Inflammatory macrophage treated with lipopolysaccharide for 1 hour (primary cell): ENCODE data around the gene HTR4.
"Not testable (repeated sequence)": the region's sequence is repeated elsewhere in the genome, so short reads cannot be mapped to it uniquely, and the experiment has no call there.

ENCODE experiments used
- DNase-seq, 2 donors: peaks; one replicate each; pipeline ENCODE4 v3.0.0-alpha.2; 2020 to 2022

Gene HTR4, protein sequence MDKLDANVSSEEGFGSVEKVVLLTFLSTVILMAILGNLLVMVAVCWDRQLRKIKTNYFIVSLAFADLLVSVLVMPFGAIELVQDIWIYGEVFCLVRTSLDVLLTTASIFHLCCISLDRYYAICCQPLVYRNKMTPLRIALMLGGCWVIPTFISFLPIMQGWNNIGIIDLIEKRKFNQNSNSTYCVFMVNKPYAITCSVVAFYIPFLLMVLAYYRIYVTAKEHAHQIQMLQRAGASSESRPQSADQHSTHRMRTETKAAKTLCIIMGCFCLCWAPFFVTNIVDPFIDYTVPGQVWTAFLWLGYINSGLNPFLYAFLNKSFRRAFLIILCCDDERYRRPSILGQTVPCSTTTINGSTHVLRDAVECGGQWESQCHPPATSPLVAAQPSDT

DNA sequence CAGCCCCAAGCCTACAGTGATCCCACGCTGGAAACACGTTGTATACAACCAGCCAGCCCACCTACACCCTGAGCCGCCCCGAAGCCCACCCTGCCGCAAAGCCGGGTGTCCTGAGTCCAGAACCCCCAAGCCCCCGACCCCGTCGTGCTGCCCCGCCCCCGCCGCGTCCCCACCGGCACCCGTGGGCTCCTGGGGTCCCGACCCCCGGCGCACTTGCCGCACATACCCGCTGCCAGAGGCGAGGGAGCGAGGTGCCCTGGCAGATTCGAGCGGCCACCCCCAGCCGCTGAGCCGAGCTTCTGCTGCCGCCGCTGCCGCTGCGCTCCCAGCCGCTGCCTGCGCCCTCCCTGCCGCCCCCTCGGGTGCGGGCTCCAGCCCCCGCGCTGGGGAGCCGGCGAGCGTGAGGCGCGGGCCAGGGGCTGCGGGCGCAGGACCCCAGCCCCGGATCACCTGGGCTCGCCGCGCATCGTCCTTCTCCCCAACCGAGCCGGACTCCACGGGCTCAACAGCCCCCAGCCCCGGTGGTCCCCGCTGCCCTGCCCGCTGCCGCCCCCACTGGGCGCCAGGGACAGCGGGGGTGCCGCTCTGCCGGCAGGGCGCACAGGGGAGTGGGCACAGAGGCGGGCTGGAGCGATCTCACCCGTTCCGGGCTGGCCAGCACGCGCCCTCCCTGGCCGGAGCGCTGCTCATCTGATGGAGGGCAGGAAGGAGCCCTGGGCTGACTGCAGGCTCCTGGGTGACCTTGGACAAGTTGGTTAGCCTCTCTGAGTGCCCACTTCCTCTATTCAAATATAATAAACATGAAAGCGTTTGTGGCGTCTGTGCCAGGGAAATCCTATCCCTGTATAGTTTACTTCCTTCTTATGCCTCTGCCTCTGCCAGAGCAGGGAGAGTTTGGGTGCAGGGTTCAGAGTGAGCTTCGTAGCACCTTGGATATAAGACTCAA lies at the start of gene HTR4:
Gene HTR4 (minus strand): TSS at position 692 of the 946 bp plus-strand sequence. CDS start 17,513 bp downstream, outside the sequence.
- no peak for DNase-seq

DNA sequence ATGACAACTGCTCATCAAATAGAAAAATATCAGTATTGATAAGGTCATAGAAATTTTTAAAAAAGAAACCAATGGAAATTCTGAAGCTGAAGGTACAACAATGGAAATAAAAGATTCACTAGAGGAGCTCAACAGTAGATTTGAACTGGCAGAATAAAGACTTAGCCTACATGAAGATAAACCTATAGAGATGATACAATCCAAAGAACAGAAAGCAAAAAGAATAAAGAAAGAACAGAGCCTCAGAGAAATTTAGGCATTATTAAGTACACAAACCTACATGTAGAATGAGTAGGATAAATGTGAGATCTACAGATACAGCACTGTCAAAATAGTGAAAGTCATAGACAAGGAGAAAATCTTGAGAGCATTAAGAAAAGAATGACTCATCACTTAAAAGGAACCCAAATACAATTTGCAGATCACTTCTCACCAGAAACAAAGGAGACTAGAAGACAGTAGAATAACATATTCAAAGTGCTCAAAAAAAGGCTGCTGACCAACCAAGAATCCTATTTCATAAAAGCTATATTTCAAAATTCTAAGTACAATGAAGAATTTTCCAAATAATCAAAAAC lies 47.8 kb upstream of the HTR4 start:
- DNase-seq = no peak

DNA sequence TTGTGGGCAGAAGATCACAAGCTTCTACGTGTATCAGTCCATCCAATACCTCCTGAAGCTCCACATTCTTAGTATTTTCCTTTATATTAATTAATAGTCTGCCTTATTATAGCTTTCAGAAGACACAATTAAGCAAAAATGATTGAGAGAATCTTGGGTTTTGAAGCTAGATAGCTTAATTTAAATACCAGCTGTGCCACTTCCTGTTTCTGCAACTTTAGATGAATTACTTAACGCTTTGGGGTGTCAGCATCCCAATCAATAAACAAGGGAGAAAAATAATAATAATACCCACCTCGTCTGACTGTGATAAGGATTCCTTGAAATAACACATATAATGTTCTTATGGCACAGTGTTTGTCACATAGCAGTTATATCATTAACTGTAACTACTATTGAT lies 44.7 kb upstream of the HTR4 start:
- peak in 1 of 2 donors; percentile 3 for DNase-seq

DNA sequence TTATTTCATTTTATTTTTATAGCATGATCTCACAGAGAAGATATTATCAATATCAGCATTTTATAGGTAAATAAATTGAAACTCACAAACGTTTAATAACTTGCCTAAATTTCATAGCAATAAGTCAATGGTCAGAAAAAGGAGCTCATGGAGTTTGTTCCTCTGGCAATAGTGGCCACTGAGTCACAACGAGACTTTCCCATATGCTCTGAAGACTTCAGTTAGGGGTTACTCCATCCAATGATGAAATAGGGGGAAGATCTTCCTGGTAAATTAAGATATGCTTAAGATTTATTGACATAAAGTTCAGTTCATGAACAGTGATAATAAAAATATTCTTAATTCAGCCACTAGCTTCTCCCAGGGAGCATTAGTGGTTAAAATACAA lies 43.5 kb upstream of the HTR4 start:
- no peak for DNase-seq

DNA sequence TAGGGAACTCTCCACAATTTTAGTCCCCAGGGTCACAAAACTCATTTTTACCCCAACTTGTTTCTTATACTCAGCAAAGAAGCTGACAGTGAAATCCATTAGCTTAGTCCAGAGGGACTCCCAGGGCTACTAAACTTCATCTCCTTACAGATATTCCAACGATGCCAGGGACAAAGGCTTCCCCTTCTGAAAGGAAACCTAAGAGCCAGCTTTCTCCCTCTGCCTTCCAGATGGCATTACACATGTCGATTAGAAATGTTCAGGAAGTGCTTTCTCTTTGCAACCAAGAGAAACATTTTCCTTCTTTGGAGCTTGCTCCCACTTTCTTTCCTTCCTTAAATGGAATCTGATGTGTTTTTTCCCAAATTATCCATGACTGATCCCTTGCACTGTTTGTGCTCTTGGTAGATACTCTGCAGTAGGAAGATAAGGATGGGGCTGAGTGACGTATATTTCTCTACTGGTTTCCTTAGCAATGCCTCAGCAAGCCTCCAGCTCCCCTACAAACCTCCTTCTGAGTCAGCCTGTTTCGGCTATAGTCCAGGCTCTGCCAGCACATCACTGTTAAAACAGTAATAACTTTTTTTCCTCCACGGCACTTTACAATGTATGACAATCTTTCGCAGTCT lies 43.0 kb upstream of the HTR4 start:
- DNase-seq = no peak

DNA sequence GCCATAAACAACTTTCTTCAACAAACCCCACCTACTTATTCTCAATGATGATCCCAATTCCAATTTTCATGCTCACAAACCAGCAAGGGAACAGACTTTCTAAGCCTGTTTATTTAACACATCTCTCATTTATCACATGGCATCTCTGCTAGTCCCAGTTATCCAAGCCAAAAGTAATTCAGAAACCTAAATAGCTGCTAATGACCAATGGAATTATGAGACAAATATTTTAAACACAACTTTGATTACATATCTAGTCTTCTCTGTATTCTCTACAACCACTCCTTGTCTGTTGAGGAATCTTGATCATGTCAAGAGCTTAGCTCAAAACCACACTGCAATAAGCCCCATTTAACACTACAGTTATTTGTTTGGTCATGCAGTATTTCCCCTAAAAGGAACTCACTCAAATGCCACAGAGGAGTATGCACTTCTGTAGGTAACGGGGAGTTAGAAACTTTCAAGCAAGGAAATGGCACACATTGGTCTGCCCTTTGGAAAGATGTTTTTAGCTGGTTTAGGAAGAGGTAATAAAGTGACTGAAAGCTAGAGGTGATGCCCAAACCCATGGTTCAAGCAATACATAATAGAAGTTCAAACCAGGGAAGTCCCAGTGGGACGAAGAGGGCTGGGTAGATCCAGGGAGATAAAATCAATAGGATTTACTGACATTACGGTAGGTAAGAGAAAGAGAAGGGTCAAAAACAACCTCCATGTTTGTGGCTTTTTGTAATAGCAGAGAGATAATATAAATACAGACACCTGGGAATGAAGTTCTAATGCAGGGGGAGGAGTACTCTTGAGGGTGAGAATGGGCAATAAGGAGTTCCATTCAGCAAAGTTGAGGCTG lies 42.1 kb upstream of the HTR4 start:
- no peak for DNase-seq

DNA sequence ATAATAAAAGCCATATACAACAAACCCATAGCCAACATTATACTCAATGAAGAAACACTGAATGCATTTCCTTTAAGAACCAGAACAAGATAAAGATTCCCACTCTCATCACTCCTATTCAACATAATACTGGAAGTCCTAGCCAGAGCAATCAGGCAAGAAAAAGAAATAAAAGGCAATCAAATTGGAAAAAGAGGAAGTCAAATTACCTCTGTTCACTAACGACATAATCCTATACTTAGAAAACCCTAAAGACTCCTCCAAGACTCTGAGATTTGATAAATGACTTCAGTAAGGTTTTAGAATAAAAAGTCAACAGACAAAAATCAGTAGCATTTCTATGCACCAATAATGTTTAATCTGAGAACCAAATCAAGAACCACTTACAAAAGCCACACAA lies 36.6 kb upstream of the HTR4 start:
- no peak for DNase-seq

DNA sequence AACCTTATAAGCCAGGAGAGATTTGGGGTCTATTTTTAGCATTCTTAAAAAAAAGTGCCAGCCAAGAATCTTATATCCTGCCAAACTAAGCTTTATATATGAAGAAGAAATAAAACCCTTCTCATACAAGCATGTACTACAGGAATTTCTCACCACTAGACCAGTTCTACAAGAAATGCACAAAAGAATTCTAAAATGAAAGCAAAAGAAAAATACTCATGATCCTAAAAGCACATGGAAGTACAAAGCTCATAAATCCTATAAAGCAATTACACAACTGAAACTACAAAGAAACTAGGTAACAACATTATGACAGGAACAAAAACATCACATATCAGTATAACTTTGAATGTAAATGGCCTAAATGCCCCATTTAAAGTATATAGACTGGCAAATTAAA lies 34.5 kb upstream of the HTR4 start:
- DNase-seq = no peak

DNA sequence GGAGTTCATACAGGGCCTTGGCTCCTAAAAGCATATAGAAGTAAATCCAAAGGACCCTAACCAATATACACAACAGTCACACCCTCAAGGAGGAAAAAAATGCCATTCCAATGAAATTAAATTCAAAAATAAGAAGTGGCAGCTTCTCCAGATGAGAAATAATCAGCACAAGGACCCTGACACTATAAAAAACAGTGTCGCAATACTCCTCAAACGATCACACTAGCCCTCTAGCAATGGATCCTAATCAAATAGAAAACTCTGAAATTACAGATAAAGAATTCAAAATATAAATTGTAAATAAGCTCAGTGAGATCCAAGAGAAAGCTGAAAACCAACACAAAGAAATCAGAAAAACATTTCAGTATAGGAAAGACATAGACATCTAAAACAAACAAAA lies 33.5 kb upstream of the HTR4 start:
- no peak for DNase-seq

DNA sequence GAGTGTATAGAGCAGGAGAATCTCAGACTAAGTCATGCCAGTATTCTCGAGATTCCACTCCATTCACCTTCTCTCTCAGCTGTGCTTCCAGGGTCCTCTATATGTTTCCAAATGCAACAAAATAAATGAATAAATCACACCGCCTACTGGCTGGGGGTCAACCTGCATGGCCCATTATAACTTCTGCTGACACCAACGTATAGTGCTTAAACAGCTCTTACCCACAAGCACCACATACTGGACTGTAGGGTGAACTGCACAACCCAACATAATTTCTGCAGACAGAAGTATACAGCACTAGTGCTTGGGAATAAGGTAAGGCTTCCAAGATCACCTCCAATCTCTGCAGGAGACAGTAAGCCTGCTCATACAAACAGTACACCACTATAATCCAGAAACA lies 33.1 kb upstream of the HTR4 start:
- no peak for DNase-seq

DNA sequence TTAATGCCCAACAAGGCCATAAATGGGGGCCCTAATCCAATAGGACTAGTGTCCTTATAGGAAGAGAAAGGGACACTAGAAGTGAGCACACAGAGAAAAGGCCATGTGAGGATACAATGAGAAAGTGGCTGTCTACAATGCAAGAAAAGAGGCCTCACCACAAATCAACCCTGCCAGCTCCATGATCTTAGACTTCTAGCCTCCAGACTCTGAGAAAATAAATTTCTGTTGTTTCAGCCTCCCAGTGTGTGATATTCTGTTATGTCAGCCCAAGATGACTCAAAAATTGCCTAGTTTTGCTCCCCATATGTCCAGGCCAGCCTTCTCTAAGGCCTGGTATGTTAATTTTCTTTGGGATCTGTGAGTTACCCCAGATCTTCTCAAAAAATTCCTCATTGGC lies 32.3 kb upstream of the HTR4 start:
- no peak for DNase-seq

DNA sequence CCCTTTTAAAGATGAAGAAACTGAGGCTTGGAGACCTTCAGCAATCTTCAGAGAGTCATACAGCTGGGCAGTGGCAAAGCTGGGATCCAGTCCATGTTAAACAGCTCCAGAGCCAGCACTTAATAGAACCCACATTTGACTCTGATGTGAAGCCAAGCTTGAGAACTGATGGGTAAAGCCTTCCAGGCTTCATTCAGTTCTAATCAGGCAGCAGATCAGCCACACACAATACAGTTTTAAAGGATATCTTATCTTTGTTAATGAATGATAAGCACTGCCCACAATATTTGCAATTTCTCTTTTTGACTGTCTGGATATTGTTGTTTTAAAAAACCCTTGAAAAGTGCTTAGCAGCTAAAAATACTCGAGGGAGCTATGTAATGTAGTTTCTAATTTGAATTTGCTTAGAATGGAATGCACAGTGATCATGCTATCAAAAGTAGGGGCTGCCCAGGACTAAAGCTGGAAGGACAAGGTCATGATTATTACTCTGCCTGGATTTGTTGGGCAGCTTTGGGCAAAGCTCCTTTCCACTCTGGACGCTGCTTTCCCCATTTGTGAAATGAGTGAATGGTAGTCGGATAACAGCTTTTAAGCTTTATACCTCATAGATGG lies 31.3 kb upstream of the HTR4 start:
- no peak for DNase-seq

DNA sequence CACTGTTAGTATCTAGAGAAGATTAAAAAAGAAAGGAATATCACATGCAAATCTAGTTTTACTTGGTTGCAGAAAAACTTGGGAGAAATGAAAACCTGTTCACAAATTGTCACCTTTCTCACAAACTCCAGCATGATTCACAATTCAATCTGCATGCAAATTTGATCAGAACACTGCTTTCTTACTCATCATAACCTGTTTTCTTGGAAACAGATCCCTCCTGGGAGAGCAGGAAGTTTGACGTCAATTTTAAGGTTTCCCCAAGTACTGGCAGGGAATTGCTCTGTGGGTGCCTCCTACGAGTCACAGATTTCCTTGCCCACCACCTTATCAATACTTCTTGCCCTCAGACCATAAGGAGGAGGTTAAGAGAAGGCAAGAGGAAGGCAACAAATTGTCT lies 30.2 kb upstream of the HTR4 start:
- no peak for DNase-seq

DNA sequence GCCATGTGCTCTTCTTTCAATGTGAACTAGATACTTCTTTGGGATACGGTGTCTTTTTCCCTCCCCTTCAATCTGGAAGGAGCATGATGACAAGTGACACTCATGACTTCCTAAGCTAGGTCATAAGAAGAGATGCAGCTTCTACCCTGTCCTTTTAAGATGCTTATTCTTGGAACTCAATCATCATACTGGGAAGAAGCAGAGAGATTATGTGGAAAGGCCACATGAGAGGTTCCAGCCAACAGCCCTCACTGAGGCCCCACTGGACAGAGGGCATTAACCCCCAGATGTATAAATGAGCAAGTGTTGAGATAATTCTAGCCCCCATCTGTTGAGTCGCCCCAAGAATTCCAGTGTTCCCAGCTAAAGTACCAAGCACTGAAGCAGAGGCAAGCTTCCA lies 29.3 kb upstream of the HTR4 start:
- DNase-seq = no peak

DNA sequence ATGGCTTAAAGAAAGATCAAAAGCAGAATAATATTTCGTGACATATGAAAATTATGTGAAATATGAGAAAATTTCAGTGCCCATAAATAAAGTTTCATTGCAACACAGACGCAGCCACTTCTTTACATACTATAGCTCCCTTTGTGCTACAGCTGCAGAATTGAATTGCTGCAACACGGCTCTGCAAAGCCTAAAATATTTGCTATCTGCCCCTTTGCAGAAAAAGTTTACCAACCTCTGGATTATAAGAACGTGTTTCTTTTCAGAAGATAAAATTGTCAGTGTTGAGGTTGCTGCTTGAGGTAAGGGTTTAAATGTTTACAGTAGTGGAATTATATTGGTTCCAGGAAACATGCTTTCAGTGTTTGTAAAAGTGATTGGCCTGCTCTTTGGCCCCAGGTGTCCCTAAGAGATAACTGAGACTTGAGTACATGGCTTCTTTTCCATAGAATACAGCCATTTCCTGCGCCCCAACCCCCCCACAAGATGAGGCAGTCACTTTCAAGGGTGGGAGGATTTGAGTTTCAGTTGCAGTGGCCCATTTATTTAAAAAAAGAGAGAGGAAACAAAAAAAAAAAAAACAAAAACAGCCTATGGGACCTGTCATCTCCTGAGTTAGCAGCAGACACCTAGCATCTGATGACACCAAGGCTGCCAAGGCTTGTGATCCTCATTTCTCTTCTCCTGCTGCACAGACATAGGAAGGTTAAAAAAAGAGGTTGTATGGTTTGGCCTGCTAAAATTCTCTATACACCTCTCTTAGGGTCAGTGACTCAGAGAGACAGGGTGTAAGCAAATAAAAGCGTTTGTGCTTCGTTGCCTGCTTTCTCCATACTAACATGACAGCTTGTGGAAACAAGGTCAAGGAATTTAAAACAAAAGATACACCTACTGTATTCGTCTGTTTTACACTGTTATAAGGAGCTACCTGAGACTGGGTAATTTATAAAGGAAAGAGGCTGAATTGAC lies 28.0 kb upstream of the HTR4 start:
- no peak for DNase-seq

DNA sequence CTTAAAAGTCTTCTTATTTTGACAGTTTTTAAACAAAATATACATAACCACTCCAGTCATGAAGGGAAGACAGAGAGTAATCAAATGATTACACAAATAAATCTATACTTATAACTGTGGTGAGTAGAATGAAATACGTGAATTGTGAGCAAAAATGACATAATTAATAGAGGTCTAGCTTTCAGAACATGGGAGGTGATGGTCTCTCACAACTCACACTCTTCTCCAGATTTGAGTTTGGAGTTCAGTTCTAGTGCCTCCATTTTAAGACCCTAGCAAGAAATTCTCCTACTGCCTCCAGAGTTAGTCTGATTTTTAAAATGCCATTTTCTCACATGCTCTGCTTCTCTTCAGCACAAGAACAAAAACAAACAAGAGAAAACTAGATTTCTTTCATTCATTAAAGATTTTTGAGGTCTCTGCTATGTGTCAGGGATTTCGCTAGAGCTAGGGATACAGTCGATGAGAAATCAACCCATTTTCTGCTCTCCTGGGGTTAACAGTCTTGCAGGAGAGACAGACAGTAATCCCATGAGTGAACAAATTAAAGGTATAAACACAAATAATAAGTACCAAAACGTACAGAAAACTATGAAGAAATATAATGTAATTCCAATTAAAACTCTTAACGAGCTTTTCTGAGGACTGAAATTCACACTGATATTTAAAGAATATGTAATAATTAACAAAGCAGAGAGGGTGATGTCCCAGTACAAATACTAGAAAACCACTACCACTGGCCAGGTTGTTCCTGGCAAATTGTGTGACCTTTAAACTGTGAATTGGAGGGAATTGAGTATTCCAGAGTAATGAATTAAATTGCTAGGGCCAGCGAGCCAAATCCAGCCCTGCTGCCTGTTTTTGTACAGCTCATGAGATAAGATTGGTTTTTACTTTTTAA lies 27.1 kb upstream of the HTR4 start:
- DNase-seq = no peak

DNA sequence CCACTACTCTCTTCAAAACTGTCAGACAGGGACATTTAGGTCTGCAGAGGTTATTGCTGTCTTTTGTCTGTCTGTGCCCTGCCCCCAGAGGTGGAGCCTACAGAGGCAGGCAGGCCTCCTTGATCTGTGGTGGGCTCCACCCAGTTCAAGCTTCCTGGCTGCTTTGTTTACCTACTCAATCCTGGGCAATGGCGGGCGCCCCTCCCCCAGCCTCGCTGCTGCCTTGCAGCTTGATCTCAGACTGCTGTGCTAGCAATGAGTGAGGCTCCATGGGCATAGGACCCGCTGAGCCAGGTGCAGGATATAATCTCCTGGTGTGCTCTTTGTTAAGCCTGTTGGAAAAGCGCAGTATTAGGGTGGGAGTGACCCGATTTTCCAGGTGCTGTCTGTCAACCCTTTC lies 19.4 kb upstream of the HTR4 start:
- DNase-seq = not testable (repeated sequence)

DNA sequence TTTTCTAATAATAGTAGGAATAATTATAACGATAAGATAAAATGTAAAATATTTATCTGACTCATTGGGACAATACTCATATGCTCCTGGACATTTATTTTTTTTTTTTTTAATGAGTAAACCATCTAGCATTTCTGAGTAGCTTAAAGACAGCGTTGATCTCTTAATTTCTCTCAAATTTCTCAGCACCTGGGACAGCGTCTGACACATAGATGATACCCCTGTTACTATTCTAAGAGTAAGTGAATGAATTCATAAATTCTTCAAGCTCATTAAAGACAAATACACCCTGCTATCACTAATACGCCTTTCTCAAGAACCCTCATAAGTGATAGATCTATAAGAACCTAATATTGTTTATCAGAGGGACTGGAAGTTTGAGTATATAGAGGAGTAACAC lies 12.0 kb upstream of the HTR4 start:
- DNase-seq = no peak

DNA sequence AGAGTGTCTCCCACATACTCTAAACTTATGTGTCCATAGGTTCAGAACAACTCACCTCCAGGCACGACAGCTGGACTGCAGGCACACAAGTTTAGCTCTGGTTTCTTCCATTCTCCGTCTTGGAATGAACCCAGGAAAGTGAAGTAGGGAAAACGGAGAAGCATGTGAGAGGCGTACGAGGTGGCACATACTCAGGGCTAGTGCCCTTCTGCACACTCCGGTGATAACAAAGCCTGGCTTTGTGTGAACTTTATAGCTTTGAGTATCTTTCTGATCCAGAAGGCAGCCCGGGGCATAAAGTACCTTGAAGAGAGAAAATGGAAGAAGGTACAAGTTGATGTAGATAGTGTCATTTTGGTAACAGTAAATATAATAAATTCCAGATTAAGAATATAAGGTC lies 11.1 kb upstream of the HTR4 start:
- no peak for DNase-seq
